Stimulated activated CD8-positive, alpha-beta memory T cell treated with anti-CD3 and anti-CD28 coated beads, Interleukin-15, amount 100 ng/mL, for 1 hour (primary cell): ENCODE results near the gene MAPK8.
"Not testable (repeated sequence)": the region's sequence is repeated elsewhere in the genome, so short reads cannot be mapped to it uniquely, and the experiment has no call there.

Source experiments
- DNase-seq: peaks from one replicate; pipeline ENCODE4 v3.0.0-alpha.2; 2020; ENCODE audit warnings: low read depth

The MAPK8 gene

GRCh38 chr10:48306265-48306869 lies at the start of gene MAPK8:
Gene MAPK8 (plus strand): TSS chr10:48306677. CDS start chr10:48401661, 94,984 bp downstream.
- DNase-seq: peak; percentile 86

DNA sequence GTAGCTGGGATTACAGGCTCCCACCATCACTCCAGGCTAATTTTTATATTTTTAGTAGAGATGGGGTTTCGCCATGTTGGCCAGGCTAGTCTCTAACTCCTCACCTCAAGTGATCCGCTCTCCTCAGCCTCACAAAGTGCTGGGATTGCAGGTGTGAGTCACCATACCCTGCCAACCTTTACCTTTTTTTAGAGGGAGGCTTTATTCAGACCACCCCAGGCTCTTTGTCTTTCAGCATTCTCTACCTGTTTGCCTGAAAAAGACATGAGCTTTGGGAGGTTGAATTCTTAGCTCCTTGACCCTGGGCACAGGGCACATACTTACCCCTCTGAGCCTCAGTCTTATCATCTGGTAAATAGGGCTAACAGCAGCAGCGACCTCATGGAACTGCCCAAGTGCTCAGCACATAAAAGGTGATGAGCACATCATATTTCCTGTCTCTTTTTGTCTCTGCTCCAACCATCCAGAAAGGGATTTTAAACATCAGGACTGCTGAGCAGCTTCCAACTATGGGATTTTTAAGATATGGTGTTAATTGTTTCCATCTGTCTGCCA lies 49.0 kb upstream of the MAPK8 start:
- no peak for DNase-seq

GRCh38 chr10:48258105-48258504 lies 48.4 kb upstream of the MAPK8 start:
- DNase-seq: no peak

DNA sequence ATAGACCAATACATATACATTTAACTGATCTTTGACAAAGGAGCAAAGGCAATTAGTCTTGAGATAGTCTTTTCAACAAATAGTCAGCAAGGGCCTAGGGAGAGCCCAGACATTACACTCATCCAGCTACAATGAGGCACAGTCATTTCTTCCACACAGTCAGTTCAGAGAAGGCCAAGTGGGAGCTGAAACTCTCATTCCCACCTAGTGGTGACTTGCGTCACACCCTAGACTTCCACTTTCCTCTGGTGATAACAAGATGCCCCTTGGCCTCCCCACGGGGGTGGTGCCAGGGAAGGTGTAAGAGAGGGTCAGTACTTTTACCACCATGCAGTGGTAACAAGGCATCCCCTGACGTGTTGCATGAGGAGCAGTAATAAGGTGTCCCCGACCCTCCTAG lies 39.9 kb upstream of the MAPK8 start:
- no peak for DNase-seq

DNA sequence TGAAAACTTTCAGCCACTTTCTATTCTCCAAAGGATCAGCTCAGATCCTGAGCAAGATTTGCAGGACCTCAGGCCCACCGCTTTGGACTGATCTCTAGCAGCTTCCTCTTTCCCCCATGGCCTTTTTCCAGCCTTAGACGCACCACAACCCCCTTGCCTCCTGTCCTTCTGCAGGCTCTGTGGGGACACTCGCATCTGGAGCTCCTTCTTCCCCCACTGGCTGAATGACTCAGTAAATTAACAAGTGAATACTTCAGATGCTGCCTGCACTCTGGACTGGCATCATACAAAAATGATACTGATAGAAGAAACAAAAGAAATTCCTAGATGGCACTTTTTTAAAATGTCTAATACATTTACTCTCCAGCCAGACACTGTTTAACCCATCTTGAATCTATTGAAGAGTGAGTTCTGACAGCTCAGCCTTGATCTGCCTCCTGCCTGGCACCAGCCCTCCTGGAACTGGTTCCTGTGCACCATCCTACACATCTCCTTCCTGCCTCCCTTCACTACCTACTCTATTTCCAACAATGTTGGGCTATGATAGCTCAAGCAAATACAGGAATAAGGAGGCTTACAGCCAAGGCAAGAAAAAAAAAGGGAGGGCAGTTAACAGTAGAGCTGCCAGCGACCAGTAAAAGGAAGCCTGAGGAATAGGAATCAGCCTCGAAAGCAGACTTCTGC lies 35.3 kb upstream of the MAPK8 start:
- no peak for DNase-seq

DNA sequence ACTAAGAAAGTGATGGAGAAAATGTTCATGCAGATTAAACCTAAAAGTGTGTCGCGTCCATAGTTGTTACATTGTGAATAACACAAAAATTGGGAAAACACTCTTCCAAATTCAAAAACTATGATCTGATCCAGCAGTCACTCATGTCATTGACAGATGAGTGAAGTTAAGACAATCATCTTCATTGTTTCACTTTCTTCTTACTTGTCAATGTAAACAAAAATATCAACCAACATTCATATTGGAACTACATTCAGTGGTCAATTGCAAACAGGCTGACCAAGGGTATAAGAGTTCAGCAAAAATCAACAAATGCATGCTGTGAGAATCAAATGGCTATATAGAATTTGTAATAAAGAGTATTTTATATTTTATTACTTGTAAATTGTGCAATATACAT lies 33.8 kb upstream of the MAPK8 start:
- no peak for DNase-seq

DNA sequence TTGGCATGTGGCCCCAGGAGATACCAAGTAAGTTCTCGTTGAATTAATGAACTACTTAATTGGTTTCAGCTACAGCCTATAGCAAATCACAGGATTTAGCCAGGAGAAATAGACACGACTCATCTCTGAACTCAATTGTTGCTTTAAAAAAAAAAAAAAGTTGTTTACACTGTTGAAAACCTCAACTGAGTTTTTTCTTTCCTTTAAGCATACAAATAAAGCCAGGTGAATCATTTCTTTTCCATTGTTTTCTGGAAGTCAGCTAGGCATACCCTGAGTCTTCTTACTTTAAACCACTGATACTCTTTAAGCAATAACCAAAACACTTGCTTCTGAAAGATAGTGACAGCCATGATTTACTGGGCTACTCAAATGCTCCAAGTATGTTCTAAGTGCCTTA lies 32.7 kb upstream of the MAPK8 start:
- DNase-seq: no peak

GRCh38 chr10:48274636-48275035 lies 31.8 kb upstream of the MAPK8 start, which contains the start of gene FRMPD2:
Gene FRMPD2 (minus strand): TSS chr10:48274696. CDS start chr10:48274567, 129 bp downstream.
- DNase-seq: no peak

GRCh38 chr10:48277093-48277492 lies 29.4 kb upstream of the MAPK8 start:
- DNase-seq: no peak

GRCh38 chr10:48279081-48279751 lies 27.3 kb upstream of the MAPK8 start:
- no peak for DNase-seq

GRCh38 chr10:48281697-48282096 lies 24.8 kb upstream of the MAPK8 start:
- DNase-seq: not testable (repeated sequence)

GRCh38 chr10:48282829-48283228 lies 23.6 kb upstream of the MAPK8 start:
- no peak for DNase-seq

- no peak for DNase-seq
Observed at GRCh38 chr10:48284002-48284546, 22.4 kb upstream of the MAPK8 start.

DNA sequence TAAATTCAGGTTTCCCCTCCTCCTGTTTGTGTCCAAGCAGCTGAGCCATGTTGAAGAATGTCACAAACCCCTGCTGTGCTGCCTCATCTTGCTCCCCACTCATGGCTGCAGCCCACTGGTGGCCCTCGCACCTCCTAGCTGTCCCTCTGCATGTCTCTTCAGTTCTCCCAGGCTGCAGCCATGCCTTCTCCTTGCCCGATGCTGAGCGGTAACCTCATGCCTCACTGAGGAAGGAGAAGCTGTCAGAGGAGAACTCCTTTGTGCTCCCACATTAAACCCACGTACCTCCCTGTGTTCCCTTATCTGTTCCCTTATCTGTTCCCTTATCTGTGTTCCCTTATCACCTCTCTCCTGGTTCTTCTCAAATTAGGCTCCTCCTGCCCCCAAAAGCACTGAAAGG lies 21.7 kb upstream of the MAPK8 start:
- no peak for DNase-seq

GRCh38 chr10:48285710-48286109 lies 20.8 kb upstream of the MAPK8 start:
- no peak for DNase-seq

- DNase-seq: no peak
Observed at GRCh38 chr10:48286356-48286755, 20.1 kb upstream of the MAPK8 start.

DNA sequence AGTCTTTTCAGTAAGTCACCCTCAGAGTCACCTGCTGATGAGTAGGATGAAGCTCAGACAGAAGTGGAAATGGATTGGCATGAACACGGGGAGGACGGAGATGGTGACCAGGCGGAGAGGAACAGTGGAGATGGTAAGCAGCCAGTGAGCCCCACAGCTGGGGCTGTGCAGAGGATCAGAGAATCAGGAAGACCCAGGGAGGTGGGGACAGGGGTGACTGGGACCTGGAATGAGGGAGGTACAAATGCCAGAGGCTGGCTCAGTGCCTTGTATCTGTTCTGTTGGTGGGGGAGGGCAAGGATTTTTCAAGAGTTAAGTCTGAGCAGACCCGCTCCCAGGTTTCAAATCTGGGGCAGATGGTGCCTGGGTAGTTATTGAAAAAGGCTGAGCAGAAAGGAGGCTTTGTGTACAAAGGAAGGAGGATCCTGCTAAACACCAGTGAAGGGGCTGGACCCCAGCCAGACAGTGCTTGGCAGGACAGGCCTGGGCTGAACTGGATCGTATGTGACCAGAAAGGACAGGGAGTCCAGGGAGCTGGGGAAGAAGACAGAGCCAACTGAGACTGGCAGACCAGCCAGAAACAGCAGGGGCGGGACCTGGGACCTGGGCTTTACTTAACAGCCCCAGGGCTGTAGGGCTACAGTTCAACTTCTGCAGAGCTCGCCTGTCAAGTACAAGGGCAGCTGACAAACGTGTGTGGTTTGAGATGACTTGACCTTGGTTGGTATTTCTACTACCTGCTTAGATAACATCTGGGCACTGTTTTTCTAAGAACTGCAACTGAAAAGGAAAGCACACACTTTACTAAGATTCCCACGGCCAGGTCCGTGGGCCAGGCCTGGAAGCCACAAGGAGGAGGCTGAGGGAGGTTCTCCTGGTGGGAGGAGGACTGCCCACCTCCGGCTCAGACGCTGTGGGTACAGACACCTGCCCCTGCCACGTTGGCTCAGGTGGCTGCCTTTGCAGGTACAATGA lies 18.8 kb upstream of the MAPK8 start:
- no peak for DNase-seq

GRCh38 chr10:48288661-48289060 lies 17.8 kb upstream of the MAPK8 start:
- DNase-seq: no peak

DNA sequence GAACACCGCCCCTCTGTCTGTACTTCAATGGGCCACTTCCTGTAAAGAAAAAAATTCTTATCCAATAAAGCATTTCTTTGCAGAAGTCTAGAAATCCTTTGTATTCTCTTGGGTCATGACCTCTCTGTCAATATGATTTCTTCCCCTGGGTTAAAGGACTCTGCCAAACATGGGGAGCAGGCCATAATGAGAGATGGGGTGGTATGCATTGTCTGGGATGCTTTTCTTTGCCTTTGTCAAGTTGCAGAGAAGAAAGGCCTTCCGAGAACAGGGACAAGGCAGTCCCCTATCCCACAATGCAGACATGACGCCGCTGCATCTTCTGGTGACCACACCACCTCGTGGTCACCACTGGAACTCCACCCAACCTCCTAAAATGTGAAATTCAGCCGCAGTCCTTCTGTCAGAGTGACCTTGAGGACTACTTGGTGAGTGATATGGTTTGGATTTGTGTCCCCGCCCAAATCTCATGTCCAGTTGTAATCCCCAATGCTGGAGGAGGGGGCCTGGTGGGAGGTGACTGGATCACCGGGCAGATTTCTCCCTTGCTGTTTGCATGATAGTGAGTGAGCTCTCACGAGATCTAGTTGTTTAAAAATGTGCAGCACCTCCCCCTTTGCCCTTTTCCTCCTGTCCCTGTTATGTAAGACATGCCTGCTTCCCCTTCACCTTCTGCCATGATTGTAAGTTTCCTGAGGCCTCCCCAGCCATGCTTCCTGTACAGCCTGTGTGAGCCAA lies 16.8 kb upstream of the MAPK8 start:
- DNase-seq: peak; percentile 6

- DNase-seq: no peak
Observed at GRCh38 chr10:48290286-48290685, 16.2 kb upstream of the MAPK8 start.

- no peak for DNase-seq
Observed at GRCh38 chr10:48291190-48291589, 15.3 kb upstream of the MAPK8 start.
